ENCODE measurements around the gene UPF2. TPM values are rescaled to one million over a fixed set of nuclear protein-coding genes. Genes with fewer than 3 reads are reported as not detected.

UPF2 gene
- total RNA-seq, 1 donor from 2014 or later = 21.6 TPM

- Histone ChIP-seq H3K27me3 (no peaks in the 10 kb centered on the region), H3K4me1 (no peaks in the 10 kb centered on the region), H3K9me3 (no peaks in the 10 kb centered on the region), H3K36me3 (no peaks in the 10 kb centered on the region), H3K27ac (no peak overlapping the region), H3K4me3 (no peak overlapping the region)
- intact Hi-C loops (cut with DNase I) = no loop called here
- no peak for DNase-seq (ENCODE audit: extremely low spot score in 2 of 2)
- TF ChIP-seq CTCF (IDR thresholded peaks at IDR 0.05) (no peak), POLR2A (IDR thresholded peaks at IDR 0.05) (no peak), POLR2AphosphoS5 (IDR thresholded peaks at IDR 0.05; ENCODE audit: insufficient read depth in 1 of 2, low read depth in 1 of 2) (no peak)
Observed at GRCh38 chr10:11913079-11913641, 129.4 kb downstream of the UPF2 start.

DNA sequence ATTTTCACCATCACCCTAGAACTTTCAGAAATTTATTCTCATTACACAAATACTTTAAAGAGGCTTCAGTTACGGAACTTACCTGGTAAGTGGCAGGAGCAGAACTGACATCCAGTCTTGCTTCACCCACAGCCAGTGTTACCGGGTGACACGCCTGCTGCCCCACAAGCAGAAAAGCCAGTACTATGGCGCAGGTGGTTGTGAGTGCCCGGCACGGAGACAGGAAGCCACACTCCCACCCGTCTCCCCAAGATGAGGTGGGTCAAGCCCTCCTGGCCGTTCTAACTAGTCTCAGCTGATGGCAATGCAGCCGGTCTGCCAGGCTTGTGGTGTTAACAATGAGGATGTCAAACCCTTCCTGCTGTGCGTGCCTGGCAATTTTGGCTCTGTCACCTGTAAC lies 132.5 kb downstream of the UPF2 start:
- no peaks in the 10 kb centered on the region for H3K4me1 ChIP-seq

DNA sequence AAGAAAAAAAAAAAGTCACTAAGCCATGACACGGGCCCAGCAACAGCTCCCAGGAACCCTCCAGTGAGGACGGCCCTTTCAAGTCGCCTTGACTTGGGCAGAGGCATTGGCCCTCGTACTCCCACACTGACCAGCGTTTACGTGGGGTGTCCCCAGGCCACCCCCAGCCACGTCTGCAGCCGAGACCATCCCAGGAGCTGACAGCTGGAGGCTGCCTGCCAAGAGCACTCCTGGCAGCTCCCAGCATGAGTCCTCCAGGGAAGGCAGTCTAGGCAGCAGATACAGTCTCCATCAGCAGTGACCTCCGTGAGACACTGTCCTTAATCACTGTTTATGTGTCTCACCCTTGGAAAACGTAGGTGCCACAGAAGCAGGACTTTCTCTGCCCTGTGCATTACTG lies 133.0 kb downstream of the UPF2 start:
- TF ChIP-seq CTCF (IDR thresholded peaks at IDR 0.05) = no peak
- TF ChIP-seq POLR2AphosphoS5 (IDR thresholded peaks at IDR 0.05; ENCODE audit: insufficient read depth in 1 of 2, low read depth in 1 of 2) = no peak
- TF ChIP-seq POLR2A (IDR thresholded peaks at IDR 0.05) = no peak
- intact Hi-C loops (cut with DNase I) = no loop called here

More for the DNA sequence above, 132.5 kb downstream of the UPF2 start:
- Histone ChIP-seq H3K27ac (no peak overlapping the region), H3K4me3 (no peak overlapping the region), H3K27me3 (no peaks in the 10 kb centered on the region), H3K9me3 (no peaks in the 10 kb centered on the region), H3K36me3 (no peaks in the 10 kb centered on the region)
- DNase-seq (ENCODE audit: extremely low spot score in 2 of 2) = no peak
- no peak for TF ChIP-seq POLR2A (IDR thresholded peaks at IDR 0.05)
- TF ChIP-seq POLR2AphosphoS5 (IDR thresholded peaks at IDR 0.05; ENCODE audit: insufficient read depth in 1 of 2, low read depth in 1 of 2) = no peak
- TF ChIP-seq CTCF (IDR thresholded peaks at IDR 0.05) = no peak
- intact Hi-C loops (cut with DNase I) = no loop called here

GRCh38 chr10:11908991-11909390 lies 133.6 kb downstream of the UPF2 start:
- Histone ChIP-seq H3K4me1 (no peaks in the 10 kb centered on the region), H3K27ac (no peak overlapping the region), H3K4me3 (no peak overlapping the region), H3K27me3 (no peaks in the 10 kb centered on the region), H3K9me3 (no peaks in the 10 kb centered on the region), H3K36me3 (no peaks in the 10 kb centered on the region)
- TF ChIP-seq CTCF (IDR thresholded peaks at IDR 0.05) (no peak), POLR2A (IDR thresholded peaks at IDR 0.05) (no peak), POLR2AphosphoS5 (IDR thresholded peaks at IDR 0.05; ENCODE audit: insufficient read depth in 1 of 2, low read depth in 1 of 2) (no peak)
- no peak for DNase-seq (ENCODE audit: extremely low spot score in 2 of 2)
- intact Hi-C loops (cut with DNase I) = no loop called here

More for the DNA sequence above, 133.0 kb downstream of the UPF2 start:
- Histone ChIP-seq H3K9me3 (no peaks in the 10 kb centered on the region), H3K27me3 (no peaks in the 10 kb centered on the region), H3K4me3 (no peak overlapping the region), H3K36me3 (no peaks in the 10 kb centered on the region), H3K4me1 (no peaks in the 10 kb centered on the region), H3K27ac (no peak overlapping the region)
- no peak for DNase-seq (ENCODE audit: extremely low spot score in 2 of 2)

DNA sequence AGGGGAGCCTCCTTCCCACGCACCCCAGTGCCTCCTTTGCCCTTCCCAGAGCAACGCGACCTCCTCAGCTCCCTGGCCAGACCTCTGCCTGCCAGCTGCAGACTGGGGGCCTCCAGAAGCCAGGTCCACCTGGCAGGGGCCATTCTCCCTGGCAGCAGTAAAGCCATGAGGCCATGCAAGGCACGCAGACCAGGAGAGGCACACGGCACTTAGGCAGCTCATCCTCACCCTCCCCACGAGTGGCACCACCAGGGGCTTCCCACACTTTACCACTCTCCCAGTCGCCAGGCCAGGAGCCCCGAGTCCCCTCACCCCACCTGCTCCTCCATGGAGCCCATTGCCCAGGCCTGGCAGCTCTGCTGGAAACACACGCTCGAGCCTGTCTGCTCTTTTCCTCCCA lies 134.1 kb downstream of the UPF2 start:
- Histone ChIP-seq H3K4me3 (no peak overlapping the region), H3K9me3 (no peaks in the 10 kb centered on the region), H3K4me1 (no peaks in the 10 kb centered on the region), H3K27ac (no peak overlapping the region), H3K27me3 (no peaks in the 10 kb centered on the region), H3K36me3 (no peaks in the 10 kb centered on the region)
- no peak for DNase-seq (ENCODE audit: extremely low spot score in 2 of 2)
- intact Hi-C loops (cut with DNase I) = no loop called here
- TF ChIP-seq POLR2AphosphoS5 (IDR thresholded peaks at IDR 0.05; ENCODE audit: insufficient read depth in 1 of 2, low read depth in 1 of 2) = no peak
